ENCODE measurements around the gene CHRM1.

- TF ChIP-seq CTCF (IDR thresholded peaks at IDR 0.05) (no peak), POLR2A (IDR thresholded peaks at IDR 0.05) (no peak)
Measured at GRCh38 chr11:62919476-62919875, 1.7 kb downstream of the CHRM1 start.
